ENCODE data around the gene MCEE.
"Not testable (repeated sequence)": the region's sequence is repeated elsewhere in the genome, so short reads cannot be mapped to it uniquely, and the experiment has no call there.

MCEE gene

DNA sequence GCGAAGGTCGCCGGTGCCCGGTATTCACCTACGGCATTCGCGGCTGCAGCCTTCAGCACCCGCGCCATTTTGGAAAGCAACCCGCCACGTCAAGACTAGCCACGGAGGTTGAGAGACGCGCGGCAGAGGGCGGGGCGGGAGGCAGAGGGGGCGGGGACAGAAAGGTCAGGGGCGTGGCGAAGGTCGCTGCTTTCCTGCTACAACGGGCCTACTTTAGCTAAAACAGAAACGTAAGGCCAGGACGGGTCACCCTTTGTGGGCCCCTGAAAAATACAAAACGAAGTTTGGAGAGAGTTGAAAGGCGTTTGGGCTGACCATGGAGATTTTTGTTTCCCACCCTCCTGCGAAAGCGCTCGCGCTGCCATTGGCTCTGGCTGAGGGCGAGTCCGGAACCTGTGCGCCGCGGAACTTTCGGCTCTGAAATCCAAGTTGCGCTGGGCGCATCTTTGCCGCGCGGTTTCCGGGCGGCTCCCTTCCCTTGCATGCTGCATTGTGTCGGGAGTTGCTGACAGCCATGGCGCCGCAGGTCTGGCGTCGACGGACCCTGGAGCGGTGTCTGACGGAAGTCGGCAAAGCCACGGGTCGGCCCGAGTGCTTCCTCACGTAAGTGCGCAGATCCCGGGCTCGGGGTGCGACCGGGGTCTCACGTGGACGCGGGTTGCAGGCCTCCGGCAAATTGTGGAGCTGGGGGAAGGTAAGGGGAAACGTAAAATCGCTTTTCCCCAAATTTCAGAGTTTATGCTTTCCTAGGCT lies at the start of gene MCEE, which contains the start of gene MPHOSPH10:
Gene MCEE, minus strand, starts transcription at position 78 of the 753 bp plus-strand sequence. Its CDS starts 10 bp downstream, at position 68.
Gene MPHOSPH10, plus strand, starts transcription at position 483 of the 753 bp plus-strand sequence. Its CDS starts 32 bp downstream, at position 515.
- peak; percentile 91 for DNase-seq

DNA sequence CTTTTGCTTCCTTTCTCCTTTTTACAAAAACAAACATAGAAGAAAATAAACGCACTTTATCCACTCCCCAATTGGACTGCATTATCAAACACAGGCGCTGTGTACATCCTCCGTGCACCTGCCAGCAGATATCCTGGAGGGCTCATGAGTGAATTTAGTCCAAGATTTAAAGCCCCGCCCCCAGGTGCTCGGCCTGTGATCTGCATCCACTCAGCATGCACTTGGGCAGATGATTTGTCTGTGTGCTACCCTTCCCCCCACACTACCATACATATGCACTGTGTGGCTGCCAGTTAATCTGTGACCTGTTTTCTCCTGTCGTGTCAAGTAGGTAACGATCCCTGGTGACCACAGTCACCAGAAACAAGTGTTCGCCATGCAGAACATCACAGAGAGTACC lies 48.8 kb upstream of the MCEE start:
- DNase-seq, result not testable (repeated sequence)

DNA sequence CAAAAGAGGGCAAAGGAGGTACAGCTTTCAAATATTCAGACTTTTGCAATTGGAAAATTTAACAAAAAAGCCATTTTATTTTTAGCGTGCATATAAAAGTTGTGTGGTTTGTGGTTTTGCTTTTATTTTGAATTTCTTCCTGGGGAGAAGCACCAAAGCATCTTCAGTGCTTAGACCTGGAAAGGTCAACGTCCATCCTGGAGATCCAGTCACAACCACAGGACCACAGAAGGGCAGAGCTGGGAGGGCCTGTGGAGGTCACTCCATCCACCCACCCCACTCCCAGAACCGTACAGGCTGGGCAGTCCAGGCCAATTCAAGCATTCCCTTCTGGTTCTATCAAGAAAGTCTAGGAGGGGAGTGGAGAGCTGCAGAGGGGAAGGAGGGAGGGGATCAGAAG lies 44.2 kb upstream of the MCEE start:
- DNase-seq, result no peak

DNA sequence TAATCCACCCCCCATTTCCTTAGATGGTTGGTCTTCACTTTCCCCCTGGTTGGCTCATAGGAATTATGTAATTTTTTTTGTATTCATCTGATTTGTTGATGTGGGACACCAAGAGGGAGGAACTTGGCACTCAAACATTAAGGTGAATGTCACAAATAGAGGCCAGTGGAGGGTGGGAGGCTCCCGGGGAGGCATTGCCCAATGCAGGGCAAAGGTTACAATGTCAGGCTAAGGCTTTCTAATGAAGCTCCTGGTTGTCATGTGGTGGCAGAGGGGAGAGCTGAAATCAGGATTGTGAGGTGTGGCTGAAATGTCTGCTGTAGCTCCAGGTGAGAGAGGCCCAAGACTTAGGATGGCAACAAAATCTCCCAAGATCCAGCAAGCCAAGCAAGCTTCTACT lies 43.1 kb upstream of the MCEE start:
- DNase-seq, result no peak

DNA sequence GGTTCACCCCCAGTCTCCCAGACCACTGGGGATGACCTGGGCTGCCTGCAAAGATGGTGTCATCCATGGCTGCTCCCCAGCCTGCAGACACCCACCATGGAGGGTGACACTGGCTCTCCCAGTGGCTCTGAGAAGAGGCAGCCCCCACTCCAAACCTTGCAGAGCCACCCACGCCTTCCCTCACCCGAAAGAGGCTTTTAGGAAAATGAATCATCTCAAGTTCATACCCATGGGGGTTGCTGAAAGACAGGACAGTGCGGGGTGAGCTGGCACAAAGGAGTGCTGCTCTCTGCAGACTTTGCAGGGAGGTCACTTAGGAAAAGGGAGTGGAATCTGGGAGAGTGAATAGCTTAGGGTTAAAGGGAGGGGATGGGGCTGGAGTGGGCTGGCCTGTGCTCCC lies 36.8 kb upstream of the MCEE start:
- DNase-seq, result no peak

DNA sequence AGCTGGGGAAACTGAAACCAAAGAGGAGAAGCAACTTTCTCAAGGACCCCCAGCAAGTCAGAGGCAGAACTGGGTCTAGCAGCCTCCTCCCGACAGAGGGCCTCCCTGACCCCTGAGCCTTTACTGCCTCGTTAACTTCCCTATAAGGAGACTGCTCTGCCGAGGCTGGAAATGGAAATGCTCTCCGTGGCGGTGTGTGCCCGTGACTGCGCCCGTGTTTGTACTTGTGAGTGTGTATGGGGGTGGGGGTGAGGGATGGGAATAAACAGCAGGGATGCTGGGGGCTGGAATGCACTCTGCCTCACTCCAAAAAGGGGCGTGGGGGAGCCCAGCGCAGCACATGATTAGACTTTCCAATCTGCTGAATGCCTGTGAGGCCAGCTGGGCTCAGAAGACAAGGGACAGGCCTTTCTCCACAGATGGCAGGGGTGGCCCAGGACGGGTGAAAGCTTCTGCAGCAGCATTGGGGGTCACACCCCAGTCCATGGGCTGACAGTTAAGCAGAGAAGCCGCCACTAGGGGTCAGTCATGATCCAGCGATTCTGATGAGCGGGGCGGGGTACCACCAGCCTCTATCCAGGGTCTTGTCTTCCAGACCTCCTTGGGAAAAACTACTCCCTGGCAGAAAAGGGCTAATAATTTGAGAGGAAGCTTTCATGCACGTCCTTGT lies 27.2 kb upstream of the MCEE start:
- peak; percentile 68 for DNase-seq

DNA sequence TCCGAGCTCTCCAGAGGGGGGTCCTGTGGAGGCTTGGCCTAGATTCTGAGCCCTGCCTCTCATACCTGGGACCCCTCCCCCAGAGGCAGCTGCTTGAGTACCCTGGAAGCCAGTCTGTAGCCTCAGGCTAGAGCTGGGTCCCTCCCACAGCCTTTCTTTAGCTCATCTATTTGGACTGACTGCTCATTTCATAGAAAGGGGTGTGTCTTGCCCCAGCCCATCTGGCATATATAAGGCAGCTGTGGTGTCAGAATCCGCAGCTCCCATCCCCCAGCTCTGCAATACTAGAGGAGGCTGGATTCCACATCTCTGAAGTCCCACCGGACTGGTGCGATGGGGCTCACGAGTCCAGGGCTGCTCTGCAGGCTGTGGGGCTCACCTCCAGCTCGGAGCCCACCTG lies 26.5 kb upstream of the MCEE start:
- no peak for DNase-seq

DNA sequence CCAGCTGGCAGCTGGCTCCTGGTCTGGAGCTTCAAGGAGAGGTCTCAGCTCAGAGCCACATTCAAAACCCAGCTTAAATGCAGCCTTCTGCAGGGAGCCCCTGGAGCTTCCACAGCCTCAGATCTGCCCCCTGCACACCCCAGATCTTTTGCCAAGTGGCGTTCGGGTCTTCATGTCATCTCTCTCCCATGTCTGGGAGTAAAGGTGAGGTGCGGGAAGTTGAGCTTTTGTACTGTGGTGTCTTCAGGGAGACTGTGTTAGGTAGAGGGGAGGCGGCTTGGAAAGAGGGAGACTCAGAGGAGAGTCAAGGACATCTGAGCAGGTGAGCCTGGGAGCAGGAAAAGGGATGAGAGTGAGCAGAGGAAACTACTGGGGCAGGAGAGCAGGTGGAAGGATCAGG lies 25.8 kb upstream of the MCEE start:
- DNase-seq, result no peak

DNA sequence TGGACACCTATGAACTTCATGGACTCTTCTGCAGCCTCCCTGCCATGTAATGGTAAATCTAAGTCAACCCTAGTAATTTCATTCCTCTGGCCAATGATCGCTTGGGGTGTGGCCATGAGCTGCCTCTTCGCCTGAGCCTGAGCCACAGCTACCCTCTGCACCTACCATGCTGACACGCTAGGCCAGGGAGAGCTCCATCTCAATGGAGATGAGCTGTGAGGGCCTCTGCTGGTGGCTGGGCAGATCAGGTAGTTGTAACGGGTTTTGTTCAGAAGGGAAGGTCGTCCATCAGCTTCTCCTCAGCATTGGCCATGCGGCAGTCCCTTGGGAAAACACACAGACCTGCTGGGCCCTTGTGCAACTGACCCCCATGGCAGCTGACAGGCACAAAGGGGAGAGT lies 24.8 kb upstream of the MCEE start:
- peak; percentile 38 for DNase-seq

DNA sequence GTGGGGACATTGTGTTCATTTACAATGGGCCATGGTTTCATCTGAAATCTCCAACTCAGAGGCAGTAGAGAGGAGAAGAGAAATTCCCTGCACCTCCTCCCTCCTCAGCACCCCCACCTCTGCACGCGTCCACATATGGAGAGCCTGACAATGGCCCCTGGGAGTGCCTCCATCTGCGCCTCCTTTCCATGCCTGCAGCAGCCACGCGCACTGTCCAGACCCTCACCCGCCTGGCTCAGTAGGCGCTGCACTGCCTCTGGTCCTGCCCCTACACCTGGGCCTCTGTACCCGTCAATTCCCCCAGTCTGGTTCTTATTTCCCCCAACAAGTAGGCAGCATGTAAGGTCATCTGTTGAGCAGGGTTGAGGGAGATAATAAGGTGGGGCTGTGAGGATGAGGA lies 24.2 kb upstream of the MCEE start:
- DNase-seq, result no peak

DNA sequence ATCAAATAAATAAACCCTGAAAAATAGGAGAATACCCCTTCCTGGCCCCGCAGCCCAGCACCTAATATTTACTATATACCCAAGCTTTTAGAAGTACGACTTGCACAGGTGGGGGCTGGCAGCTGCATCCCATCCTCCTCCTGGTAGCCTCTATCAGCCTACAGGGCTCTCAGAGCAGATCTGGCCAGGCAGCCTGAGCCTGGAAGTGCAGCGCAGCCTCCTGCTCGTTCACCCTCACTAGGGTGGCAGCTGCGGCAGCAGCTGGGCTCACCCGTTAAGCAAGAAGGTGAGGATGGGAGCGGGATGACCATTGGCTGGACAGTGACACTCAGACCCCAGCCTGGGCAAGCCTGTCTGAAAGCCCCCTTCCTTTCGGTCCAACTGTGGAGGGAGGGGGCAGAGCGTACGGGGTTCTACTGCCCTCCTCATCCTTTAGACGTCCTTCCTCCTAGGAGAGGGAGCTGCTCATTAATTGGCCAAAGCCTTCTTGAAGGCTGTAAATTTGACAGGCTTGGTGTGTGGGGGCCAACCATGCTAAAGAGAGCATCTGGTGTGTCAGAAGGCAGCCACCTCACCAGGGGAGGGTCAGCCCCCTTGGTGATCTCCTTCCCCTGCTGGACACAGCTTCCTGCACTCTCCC lies 23.7 kb upstream of the MCEE start:
- no peak for DNase-seq

DNA sequence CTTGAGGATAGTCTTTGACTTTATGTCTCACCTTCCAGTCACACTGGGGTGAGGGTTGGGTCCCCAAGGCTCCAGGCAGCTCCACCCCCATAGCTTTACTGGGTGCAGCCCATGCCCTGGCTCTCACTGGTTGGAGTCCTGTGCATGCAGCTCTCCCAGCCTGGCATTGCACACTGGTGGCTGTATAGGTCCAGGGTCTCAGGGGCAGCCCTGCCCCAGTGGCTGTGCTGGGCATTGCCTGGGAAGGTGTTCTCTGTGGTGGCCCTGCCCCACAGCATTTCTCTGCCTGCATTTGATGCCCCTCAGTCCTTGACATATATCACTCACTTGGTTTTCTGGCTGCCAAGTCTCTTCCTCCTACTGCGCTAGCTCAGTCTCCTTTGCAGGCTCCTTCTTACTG lies 21.6 kb upstream of the MCEE start:
- DNase-seq, result no peak

DNA sequence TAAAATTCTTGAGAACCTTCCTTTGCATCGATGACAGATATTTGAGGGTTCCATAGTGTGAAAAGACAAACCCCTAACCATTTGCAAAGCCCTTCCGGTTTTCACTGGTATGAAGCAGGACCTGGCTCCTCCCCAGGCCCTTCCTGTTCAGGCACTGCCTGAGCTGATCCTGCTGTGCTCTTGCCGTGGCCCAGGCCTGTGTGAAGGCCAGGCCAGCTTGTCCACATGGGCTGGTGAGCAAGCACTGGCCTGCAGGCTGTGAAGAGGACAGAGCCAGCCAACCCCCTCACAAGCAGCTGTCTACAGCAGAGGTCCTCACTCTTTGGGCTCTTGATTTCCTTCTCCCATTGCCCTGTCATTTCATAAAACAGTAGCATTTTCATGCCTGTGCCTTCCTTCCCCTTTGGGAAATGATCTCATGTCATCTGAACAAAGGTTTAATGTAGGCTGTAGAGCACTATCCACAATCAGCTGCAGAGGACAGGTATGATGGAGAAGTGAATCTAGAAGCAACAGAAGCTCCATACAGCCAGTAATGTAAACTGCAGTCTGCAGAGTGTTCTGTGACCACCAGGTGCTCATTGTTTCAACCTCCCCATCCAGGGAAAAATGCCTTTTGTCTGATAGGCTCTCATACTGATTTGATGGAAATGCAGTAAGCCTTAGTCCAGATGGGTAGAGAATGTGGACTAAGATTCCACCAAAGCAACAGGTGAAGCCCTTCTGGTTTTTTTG lies 20.2 kb upstream of the MCEE start:
- no peak for DNase-seq

DNA sequence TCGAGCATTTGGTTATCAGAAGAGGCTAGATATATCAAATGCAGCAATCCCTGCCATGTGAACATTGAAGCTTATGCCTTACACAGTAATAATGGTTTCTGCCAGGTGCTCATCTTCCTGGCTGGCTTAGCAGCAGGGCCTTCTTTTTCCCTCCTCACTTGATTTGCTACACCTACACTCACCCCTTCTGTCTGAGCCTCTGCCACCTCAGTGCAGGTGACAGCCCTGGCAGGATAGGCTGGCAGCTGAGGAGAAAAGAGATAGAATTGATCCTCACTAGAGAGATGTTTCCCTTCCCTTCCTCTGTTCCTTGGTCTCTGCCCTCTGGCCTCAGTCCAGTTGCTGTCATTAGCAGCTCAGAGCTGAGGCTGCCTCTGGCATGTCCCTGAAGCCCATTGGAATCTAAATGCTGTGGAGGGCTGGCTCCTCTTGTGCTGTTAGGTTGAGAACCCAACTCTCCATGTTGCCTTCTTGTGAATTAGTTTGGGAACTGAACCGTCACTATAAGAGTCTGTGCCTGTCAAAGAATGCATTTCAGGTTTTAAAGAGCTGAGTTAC lies 18.6 kb upstream of the MCEE start:
- no peak for DNase-seq

DNA sequence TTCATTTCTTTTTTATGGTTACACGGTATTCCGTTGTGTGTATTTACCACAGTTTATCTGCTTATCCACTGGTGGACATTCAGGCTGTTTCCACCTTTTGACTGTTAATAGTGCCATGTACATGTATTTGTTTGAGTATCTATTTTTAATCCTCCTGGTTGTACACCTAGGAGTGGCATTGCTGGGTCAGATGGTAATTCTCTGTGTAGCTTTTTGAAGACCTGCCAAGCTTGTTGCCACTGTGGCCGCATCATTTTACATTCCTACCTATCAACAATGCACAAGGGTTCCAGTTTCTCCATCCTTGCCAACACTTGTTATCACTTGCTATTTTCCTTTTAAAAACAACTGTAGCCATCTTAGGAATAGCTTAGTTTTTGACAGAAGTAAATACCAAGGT lies 13.8 kb upstream of the MCEE start:
- no peak for DNase-seq

DNA sequence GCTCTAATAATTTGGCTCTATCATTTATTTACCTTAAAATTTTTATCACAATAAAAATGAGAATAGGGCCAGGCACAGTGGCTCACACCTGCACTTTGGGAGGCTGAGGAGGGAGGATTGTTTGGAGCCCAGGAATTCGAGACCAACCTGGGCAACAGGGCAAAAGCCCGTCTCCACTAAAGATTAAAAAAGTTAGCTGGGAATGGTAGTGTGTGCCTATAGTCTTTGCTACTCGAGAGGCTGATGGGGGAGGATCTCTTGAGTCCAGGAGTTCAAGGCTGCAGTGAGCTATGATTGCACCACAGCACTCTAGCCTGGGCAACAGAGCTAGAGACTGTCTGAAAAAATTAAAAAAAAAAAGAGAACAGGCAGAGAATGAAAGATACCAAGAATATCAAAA lies 6.1 kb upstream of the MCEE start:
- no peak for DNase-seq

DNA sequence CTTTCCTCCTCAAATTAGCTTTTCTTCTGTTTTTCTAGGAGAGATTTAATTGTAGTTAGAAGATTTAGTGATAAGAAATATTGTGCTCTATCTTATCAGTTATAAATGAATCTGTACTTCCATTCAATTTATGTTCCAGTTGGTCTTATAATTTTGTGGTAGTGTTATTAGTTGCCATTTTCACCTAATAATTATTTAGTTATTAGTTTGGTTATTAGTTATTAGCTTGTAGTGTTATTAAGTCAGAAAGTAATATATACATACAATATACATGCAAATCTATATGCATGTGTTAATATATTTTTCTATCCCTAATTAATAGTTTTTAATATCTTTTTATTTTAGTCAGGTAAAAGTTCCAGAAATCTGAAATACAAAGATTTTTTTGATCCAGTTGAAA lies 3.6 kb upstream of the MCEE start:
- no peak for DNase-seq

DNA sequence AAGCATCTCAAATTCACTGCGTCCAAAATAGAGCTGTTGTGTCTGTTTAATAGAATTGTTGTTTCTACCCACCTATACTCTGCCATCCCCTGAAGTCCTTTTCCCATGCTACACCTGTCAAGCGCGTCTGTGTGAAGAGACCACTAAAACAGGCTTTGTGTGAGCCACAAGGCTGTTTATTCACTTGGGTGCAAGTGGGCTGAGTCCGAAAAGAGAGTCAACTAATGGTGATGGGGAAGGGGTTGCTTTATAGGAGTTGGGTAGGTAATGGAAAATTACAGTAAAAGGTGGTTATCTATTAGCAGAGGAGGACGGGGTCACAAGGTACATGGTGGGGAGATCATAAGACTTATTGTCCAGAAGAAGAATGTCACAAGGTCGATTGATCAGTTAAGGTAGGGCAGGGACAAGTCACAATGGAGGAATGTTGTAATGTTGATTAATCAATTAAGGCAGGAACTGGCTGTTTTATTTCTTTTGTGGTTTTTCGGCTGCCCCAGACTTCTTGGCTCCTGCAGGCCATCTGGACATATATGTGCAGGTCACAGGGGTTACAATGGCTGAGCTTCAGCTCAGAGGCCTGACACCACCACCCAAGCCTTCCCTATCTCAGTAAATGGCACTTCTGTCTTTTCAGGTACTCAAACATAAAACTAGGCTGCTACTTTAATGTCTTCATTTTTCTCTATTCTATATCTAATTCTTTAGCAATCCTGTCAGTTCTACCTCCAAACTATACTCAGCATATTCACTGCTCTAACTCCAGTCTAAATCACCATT lies 1.5 kb upstream of the MCEE start:
- not testable (repeated sequence) for DNase-seq

DNA sequence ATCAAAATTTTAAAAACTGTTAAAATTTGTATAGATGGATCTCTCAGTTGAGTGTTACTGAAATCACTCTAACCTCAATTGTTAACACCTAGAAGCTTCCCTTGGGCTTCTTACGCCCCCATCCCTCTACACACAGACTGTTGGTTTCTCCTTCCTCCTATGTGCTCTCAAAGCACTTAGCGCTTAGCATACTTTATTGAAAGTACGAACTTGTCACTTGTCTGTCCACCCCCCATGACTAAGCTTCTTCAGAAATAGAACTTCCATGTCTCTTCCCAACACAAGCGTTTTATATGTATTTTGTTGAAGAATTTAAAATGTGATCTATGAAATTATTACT lies 846 bp upstream of the MCEE start:
- DNase-seq, result peak; percentile 56

DNA sequence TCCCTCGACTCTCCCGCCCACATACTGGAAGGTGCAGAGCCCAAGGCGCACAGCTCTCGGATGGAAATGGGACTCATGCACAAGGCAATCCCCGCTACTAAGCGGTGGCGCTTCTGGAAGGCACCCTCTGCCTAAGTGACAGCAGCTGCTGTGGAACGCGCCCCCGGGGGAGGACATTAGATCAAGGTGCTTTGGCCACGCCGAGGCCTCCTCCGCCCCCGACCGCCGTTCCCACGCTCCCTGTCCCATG lies 202 bp downstream of the MCEE start:
- no peak for DNase-seq

DNA sequence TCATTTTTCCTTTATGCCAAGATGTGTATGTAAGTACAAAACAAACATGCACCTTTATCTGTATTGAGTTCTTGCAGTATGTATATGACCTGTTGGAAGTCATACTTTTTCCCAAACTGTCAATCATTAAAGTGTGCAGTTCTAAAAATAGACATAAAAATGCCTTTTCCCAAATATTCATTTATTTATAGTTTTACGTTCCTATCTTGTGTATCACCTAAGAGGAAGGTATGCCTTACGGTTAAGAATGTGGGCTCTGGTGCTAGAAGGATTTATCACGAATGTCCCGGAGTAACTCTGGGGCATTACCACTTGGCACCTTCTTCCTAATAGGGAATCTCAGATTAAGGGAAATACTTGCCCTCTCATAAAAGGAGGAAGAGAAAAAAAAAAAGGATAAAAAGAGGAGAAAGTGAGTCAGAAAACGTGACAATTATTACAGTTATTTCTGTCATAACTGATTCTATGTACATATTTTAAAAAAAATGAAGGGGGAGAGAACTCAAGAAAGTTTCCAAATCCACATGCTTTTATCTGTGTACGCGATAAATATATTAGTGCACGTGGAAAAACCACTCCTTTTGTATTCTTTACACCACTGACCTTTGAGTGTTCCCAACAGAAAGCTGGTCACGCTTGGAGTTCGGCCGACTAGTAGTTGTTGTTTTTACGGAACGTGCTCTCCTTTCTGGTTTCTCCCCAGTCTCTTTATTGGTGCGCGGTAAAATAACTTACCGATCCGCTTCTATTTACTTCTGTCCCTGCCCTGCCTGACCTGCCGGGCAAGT lies 721 bp downstream of the MCEE start:
- peak; percentile 35 for DNase-seq

DNA sequence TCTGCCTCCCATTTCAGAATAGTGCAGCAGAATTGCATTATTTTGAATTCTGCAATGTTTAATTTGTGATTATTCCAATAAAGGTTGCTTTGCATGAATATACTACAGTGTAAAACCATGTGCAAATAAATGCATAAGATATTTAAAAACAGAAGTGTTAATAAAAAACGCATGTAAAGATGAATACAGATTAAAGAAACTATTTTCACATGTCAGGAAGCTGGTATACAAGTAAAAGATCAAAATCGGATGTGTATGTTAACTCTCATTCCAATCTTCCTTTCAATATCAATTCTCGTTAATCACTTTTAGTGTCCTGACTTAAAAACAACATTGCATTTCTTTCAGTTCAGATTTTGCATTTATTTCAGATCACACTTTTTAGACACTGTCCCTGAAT lies 3.1 kb downstream of the MCEE start:
- DNase-seq, result no peak
